Measurements from ENCODE around the gene MYRF.

DNA sequence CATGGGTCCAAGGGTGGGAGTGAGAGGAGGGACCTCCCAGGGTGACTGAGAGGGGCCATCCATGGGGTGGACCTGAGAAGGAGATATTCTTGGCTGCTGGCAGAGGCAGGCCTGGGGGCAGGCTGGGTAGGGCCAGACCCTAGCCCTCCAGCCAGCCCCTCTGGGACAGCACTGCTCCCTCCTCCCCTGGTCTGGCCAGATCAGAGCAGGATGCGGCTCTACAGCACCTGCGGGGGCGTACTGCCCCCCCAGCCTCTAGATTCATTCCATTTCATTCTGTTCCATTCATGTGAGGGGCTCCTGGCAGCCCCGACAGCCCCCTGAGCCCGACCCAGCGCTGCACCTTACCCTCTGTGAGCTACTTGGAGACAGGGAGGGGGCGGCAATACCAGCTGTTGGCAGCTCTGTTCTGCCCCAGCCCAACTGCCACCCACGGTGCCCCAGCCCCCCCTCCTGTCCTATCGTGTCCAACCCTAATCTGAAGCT is 34.3 kb upstream of the MYRF start:
- TF ChIP-seq POLR2AphosphoS5 (IDR thresholded peaks at IDR 0.05; ENCODE audit: borderline replicate concordance, low read depth, low read length) (no peak), EZH2 (IDR thresholded peaks at IDR 0.05) (no peak), FOXP2 (optimal IDR thresholded peaks at IDR 0.05; ENCODE audit: control extremely low read depth, extremely low read length, insufficient read depth) (no peak)

All from SK-N-MC (cell line).